Measurements from ENCODE around the gene RRAGD. TPM values are rescaled to one million over a fixed set of nuclear protein-coding genes. Genes with fewer than 3 reads are reported as not detected.

RRAGD gene
- total and polyA plus RNA-seq, 2 of the 13 experiments (the other 11 are each of a cell fraction or from before 2014, with no cell fraction given) = 0.35 to 0.53 TPM

GRCh38 chr6:89402776-89403175, 9.3 kb downstream of the RRAGD start:
- 90% methylated on average over 5 of the region's 6 CpGs for WGBS (ENCODE audit: low lambda C conversion rate)
- no TSS peak for BruUV-seq (replicated peaks)

DNA sequence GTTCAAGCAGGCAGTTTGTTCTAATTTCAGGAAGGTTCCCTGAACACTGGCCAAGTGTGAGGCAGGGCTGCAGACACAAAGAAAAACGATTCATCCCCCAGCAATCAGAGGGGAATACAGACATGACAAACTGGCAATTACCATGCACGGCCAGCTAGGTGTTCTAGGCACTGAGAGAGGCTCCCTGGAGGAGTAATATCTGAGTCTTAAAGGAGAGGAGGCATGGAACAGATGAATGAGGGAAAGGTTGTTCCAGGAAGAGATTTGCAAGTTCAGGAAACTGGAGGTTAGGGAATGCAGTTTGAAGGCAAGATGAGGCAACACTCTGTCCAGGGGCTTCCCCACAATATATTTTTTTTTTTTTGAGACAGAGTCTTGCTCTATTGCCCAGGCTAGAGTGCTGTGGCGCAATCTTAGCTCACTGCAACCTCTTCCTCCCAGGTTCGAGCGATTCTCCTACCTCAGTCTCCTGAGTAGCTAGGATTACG, 11.1 kb downstream of the RRAGD start:
- BruUV-seq (replicated peaks) = no TSS peak
- in situ Hi-C loops (cut with HindIII; ENCODE audit: extremely low pct_ligation_motif_present, low pct_unique_long_range_greater_than_20kb) = no loop called here
- Histone ChIP-seq H3K36me3 (replicated peaks in 1 of 2; ENCODE audit: control insufficient read depth in 1 of 2, insufficient read depth in 2 of 2, low read length in 2 of 2) (no peaks in the 10 kb centered on the region), H3K4me1 (ENCODE audit: insufficient read depth, low read length) (no peaks in the 10 kb centered on the region), H3K27me3 (ENCODE audit: control insufficient read depth in 1 of 2, insufficient read depth in 2 of 2, low read length in 2 of 2) (no peaks in the 10 kb centered on the region), H3K4me2 (ENCODE audit: low read depth, low read length) (no peak overlapping the region), H3K79me2 (ENCODE audit: insufficient read depth, low read length) (no peaks in the 10 kb centered on the region), H3K4me3 (replicated peaks in 1 of 3; ENCODE audit: insufficient read depth in 1 of 3, low read depth in 2 of 3, low read length in 3 of 3) (no peak overlapping the region), H3K9ac (ENCODE audit: insufficient read depth, low read depth, low read length) (no peak overlapping the region), H2AFZ (ENCODE audit: low read length) (no peak overlapping the region), H4K20me1 (ENCODE audit: insufficient read depth, low read length) (no peaks in the 10 kb centered on the region), H3K9me3 (ENCODE audit: low read length) (no peaks in the 10 kb centered on the region), H3K27ac (ENCODE audit: extremely low read length, insufficient read depth, low read length) (no peak overlapping the region)
- no peak for ATAC-seq
- ChIA-PET CTCF (ENCODE audit: low intra/inter-chr PET ratio, low total read pairs) (no interaction called here), POLR2A (no interaction called here)
- WGBS (ENCODE audit: low lambda C conversion rate) = 49% methylated on average over 6 of the region's 6 CpGs
- DNase-seq (ENCODE audit: low spot score) = no peak
- intact Hi-C loops (cut with micrococcal nuclease; ENCODE audit: unreplicated experiment) = no loop called here
- TF ChIP-seq MAFG (CRISPR knock-in tag; IDR thresholded peaks at IDR 0.05) (no peak), ZNF672 (CRISPR knock-in tag; IDR thresholded peaks at IDR 0.05) (no peak), PHF20 (CRISPR knock-in tag; IDR thresholded peaks at IDR 0.05) (no peak), JARID2 (CRISPR knock-in tag; IDR thresholded peaks at IDR 0.05; ENCODE audit: insufficient replicate concordance) (no peak), DNMT3B (CRISPR knock-in tag; conservative IDR thresholded peaks at IDR 0.05) (no peak), ZBTB7B (CRISPR knock-in tag; IDR thresholded peaks at IDR 0.05) (no peak), FOXA1 (IDR thresholded peaks at IDR 0.05) (no peak), FOXA1 (CRISPR knock-in tag; IDR thresholded peaks at IDR 0.05) (no peak), ZNF547 (CRISPR knock-in tag; IDR thresholded peaks at IDR 0.05) (no peak)
- FAIRE-seq = no peak

More at GRCh38 chr6:89402776-89403175, 9.3 kb downstream of the RRAGD start:
- FAIRE-seq (no peak), ATAC-seq (no peak), DNase-seq (ENCODE audit: low spot score) (no peak)
- Histone ChIP-seq H3K27ac (ENCODE audit: extremely low read length, insufficient read depth, low read length) (no peak overlapping the region), H3K9ac (ENCODE audit: insufficient read depth, low read depth, low read length) (no peak overlapping the region), H3K36me3 (replicated peaks in 1 of 2; ENCODE audit: control insufficient read depth in 1 of 2, insufficient read depth in 2 of 2, low read length in 2 of 2) (no peaks in the 10 kb centered on the region), H2AFZ (ENCODE audit: low read length) (no peak overlapping the region), H3K27me3 (ENCODE audit: control insufficient read depth in 1 of 2, insufficient read depth in 2 of 2, low read length in 2 of 2) (no peaks in the 10 kb centered on the region), H3K4me2 (ENCODE audit: low read depth, low read length) (no peak overlapping the region), H3K79me2 (ENCODE audit: insufficient read depth, low read length) (no peaks in the 10 kb centered on the region), H3K4me3 (replicated peaks in 1 of 3; ENCODE audit: insufficient read depth in 1 of 3, low read depth in 2 of 3, low read length in 3 of 3) (no peak overlapping the region), H4K20me1 (ENCODE audit: insufficient read depth, low read length) (no peaks in the 10 kb centered on the region), H3K9me3 (ENCODE audit: low read length) (no peaks in the 10 kb centered on the region), H3K4me1 (ENCODE audit: insufficient read depth, low read length) (no peaks in the 10 kb centered on the region)
- TF ChIP-seq ZNF260 (CRISPR knock-in tag; IDR thresholded peaks at IDR 0.05; ENCODE audit: borderline replicate concordance, low read depth) (no peak), ZSCAN9 (CRISPR knock-in tag; IDR thresholded peaks at IDR 0.05; ENCODE audit: borderline replicate concordance) (no peak), HOXA7 (CRISPR knock-in tag; IDR thresholded peaks at IDR 0.05) (no peak)
- TF ChIP-seq, protein P1, sequence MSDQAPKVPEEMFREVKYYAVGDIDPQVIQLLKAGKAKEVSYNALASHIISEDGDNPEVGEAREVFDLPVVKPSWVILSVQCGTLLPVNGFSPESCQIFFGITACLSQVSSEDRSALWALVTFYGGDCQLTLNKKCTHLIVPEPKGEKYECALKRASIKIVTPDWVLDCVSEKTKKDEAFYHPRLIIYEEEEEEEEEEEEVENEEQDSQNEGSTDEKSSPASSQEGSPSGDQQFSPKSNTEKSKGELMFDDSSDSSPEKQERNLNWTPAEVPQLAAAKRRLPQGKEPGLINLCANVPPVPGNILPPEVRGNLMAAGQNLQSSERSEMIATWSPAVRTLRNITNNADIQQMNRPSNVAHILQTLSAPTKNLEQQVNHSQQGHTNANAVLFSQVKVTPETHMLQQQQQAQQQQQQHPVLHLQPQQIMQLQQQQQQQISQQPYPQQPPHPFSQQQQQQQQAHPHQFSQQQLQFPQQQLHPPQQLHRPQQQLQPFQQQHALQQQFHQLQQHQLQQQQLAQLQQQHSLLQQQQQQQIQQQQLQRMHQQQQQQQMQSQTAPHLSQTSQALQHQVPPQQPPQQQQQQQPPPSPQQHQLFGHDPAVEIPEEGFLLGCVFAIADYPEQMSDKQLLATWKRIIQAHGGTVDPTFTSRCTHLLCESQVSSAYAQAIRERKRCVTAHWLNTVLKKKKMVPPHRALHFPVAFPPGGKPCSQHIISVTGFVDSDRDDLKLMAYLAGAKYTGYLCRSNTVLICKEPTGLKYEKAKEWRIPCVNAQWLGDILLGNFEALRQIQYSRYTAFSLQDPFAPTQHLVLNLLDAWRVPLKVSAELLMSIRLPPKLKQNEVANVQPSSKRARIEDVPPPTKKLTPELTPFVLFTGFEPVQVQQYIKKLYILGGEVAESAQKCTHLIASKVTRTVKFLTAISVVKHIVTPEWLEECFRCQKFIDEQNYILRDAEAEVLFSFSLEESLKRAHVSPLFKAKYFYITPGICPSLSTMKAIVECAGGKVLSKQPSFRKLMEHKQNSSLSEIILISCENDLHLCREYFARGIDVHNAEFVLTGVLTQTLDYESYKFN (CRISPR knock-in tag; conservative IDR thresholded peaks at IDR 0.05) = no peak
- ChIA-PET CTCF (ENCODE audit: low intra/inter-chr PET ratio, low total read pairs) (no interaction called here), POLR2A (no interaction called here)
- in situ Hi-C loops (cut with HindIII; ENCODE audit: extremely low pct_ligation_motif_present, low pct_unique_long_range_greater_than_20kb) = no loop called here
- intact Hi-C loops (cut with micrococcal nuclease; ENCODE audit: unreplicated experiment) = no loop called here

Data from HepG2 (cell line).